ENCODE data around the gene THPO. TPM values are rescaled to one million over a fixed set of nuclear protein-coding genes. Genes with fewer than 3 reads are reported as not detected.

Gene THPO
- total RNA-seq, 2 donors from 2014 or later = not detected

DNA sequence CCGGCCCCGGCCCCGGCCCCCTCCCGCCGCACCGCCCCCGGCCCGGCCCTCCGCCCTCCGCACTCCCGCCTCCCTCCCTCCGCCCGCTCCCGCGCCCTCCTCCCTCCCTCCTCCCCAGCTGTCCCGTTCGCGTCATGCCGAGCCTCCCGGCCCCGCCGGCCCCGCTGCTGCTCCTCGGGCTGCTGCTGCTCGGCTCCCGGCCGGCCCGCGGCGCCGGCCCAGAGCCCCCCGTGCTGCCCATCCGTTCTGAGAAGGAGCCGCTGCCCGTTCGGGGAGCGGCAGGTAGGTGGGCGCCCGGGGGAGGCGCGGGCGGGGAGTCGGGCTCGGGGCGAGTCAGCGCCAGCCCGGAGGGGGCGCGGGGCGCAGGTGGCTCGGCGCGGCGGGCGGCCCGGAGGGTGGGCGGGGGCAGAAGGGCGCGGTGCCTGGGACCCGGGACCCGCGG, 2.2 kb upstream of the THPO start:
- peak; percentile 53 for ATAC-seq (replicated peaks)
- Mint-ChIP-seq H3K27me3 (peaks cover 48% of the 10 kb centered on the region), H3K4me3 (no peak overlapping the region), H3K4me1 (no peaks in the 10 kb centered on the region), H3K9me3 (no peaks in the 10 kb centered on the region), H3K36me3 (ENCODE audit: low read depth) (no peaks in the 10 kb centered on the region), H3K27ac (no peak overlapping the region)

DNA sequence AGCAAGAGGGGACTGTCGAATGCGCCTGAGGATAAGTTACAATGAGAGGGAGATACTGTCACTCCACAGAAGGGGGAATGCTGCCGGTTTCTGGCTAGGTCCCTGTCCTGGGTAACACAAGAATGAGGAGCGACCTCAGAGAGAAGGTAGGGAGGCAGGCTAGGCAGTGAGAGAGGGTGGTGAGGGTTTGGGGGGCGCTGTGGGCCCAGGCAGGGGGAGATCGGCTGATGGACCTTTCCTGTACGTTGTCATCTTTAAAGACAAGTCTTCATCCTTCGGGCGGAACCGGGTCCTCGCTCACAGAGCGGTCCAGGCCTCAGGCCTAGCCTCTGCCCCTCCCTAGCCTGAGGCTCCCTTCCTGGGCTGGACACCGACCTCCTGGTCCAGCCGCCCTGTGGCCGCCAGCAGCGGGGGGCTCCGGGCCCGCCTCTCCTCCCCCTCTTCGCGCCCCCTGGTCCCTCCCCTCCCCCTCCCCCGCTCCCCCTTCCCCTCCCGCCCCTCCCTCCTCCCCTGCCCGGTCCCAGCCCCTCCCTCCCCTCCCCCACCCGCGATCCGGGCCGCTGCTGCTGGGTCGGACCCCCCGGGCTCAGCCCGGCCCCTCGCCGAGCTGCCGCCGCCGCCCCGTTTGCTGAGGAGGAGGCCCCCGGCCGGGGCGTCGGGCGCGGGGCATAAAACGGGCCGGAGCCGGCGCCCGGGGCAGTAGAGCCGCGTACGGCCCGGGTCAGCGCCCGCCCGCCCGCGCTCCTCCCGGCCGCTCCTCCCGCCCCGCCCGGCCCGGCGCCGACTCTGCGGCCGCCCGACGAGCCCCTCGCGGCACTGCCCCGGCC, 1.6 kb upstream of the THPO start, which contains the start of gene CHRD:
Gene CHRD (plus strand): TSS at position 697 of the 827 bp plus-strand sequence. CDS start 265 bp downstream, outside the sequence.
- peak within 1 kb of the TSS; percentile 69 for H3K4me3 Mint-ChIP-seq
- H3K36me3 Mint-ChIP-seq (ENCODE audit: low read depth) = no peaks in the 10 kb centered on the region
- peaks cover 44% of the 10 kb centered on the region for H3K27me3 Mint-ChIP-seq
- no peak for ATAC-seq (replicated peaks)
- H3K4me1 Mint-ChIP-seq = no peaks in the 10 kb centered on the region
- no peaks in the 10 kb centered on the region for H3K9me3 Mint-ChIP-seq
- no peak within 1 kb of the TSS for H3K27ac Mint-ChIP-seq

DNA sequence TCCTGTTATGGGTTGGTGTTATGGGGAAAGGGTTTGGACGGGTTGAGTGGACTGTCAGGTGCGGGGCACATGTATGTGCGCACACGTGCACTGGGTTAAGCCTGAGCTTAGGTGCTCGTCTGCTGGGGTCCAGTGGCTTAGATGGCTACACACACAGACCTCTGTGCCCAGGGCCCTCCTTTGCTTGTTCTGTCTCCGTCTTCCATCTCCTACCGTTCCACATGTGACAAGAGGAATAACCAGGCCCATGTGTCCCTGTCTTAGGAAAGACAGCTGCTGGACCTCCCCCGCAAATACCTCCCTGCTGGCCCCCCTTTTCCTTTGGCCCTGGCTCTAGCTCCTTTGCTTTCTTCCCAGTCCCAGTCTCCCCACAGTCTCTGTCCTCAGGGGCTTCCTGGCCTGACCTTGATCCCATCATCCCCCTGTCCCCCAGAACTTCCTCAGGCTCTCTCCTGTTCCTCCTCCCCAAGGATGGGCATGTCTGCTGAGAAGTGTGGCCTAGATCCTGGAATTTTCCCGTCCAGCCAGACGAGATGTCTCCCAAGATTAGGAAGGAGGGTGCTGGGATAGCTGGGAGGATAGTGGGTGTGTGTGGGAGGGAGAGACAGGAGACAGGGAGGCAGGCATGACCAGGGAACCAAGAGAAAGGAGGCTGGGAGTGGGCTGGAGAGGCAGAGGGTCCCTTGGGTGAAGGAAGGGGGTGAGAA, 797 bp upstream of the THPO start:
- no peak for ATAC-seq (replicated peaks)
- Mint-ChIP-seq H3K36me3 (ENCODE audit: low read depth) (no peaks in the 10 kb centered on the region), H3K27me3 (peaks cover 44% of the 10 kb centered on the region), H3K4me3 (peak overlapping the region; percentile 69), H3K4me1 (no peaks in the 10 kb centered on the region), H3K9me3 (no peaks in the 10 kb centered on the region), H3K27ac (no peak overlapping the region)

DNA sequence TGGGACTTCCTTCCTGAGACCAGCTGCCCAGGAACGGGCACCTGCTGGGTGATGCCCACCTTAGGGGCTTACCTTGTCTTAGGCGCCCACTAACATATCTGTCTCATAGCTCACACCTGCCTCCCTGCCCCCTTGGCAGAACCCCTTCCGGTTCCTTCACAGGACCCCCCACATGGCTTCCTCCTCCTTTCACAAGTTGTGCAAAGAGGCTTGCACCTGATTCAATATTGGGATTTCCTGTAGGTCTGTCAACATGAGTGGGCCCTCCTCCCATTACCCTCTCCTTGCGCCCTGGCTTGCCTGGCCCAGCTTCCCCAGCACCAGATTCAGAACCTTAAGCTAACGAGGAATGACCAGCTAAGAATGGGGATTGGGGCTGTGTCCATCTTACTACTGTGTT, 633 bp downstream of the THPO start:
- no peak overlapping the region for H3K4me3 Mint-ChIP-seq
- H3K4me1 Mint-ChIP-seq = no peaks in the 10 kb centered on the region
- ATAC-seq (replicated peaks) = no peak
- peaks cover 38% of the 10 kb centered on the region for H3K27me3 Mint-ChIP-seq
- no peaks in the 10 kb centered on the region for H3K9me3 Mint-ChIP-seq
- no peak overlapping the region for H3K27ac Mint-ChIP-seq
- H3K36me3 Mint-ChIP-seq (ENCODE audit: low read depth) = no peaks in the 10 kb centered on the region

DNA sequence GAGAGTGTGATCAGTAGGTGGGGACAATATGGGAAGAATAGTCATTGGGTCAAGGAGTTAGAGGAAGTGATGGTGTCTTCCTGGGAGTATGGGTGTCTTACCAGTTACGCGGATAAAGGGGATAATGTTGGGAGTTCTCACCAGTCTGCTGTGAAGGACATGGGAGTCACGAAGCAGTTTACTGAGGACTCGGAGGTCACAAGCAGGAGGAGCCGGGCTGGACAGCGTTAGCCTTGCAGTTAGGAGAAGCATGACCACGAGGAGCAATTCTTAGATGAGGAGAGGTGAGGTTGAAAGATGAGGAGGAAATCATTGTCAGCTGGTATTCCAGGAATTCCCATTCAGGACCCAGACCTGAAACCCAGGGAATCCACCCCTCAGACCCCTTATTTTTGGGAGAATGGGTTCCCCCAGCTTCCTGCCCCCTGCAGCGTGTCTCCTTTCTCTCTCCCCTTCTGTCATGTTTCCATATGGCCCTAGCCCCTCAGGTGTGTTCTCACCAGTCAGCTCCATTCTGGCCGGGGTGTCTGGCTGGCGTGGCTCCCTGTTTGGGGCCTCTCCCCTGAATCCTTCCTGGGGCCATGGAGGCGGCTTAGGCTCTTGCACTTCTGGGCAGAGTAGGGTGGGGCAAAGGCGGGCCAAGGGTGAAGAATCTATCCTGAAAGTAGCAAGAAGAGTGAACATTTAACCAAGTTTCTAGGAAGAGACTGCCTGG, 2.1 kb downstream of the THPO start:
- peaks cover 4% of the 10 kb centered on the region for H3K4me1 Mint-ChIP-seq
- peaks cover 31% of the 10 kb centered on the region for H3K27me3 Mint-ChIP-seq
- H3K4me3 Mint-ChIP-seq = no peak overlapping the region

DNA sequence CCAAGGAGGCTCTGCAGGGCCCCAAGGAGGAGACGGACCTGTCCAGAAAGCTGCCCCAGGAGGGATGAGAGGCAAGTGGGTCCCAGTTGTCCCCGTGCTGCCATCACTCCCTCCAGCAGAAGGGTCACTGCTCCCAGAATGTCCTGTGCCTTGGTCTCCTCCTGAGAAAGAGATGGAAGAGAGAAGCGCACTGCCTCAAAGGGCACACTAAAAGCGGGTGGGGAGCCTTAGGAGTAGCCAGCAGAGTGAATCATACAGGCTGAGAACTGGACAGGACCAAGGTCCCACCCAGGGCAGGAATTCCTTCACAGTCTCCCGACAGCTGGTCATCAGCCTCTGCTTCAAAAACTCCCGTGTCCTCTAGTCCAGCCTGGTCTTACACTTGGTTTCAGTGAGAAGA, 4.6 kb downstream of the THPO start:
- no peak for ATAC-seq (replicated peaks)
- peaks cover 24% of the 10 kb centered on the region for H3K36me3 Mint-ChIP-seq (ENCODE audit: low read depth)
- H3K4me1 Mint-ChIP-seq = peaks cover 4% of the 10 kb centered on the region
- peaks cover 18% of the 10 kb centered on the region for H3K27me3 Mint-ChIP-seq
- no peak overlapping the region for H3K27ac Mint-ChIP-seq
- H3K9me3 Mint-ChIP-seq = no peaks in the 10 kb centered on the region
- H3K4me3 Mint-ChIP-seq = no peak overlapping the region

More for the DNA sequence above, 2.1 kb downstream of the THPO start:
- H3K27ac Mint-ChIP-seq = no peak overlapping the region
- no peaks in the 10 kb centered on the region for H3K9me3 Mint-ChIP-seq
- H3K36me3 Mint-ChIP-seq (ENCODE audit: low read depth) = peaks cover 1% of the 10 kb centered on the region
- no peak for ATAC-seq (replicated peaks)

DNA sequence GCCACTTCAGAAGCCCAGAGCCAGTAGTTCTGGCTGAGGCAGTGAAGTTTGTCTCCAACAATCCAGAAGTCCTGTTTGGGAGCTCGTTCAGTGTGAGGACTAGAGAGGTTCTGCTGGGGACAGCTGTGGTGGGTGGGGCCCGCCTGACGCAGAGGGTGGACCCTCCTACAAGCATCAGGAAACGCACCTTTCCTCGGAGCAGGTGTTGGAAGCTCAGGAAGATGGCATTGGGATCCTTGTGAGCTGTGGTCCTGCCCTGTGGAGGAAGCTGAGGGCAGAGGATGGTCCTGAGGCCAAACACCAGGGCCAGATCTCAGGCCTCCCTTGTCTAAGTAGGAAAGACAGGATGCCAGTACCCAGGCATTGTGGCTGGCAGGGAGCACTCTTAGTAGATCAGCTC, 5.1 kb downstream of the THPO start:
- Mint-ChIP-seq H3K27me3 (peaks cover 15% of the 10 kb centered on the region), H3K36me3 (ENCODE audit: low read depth) (peaks cover 29% of the 10 kb centered on the region)

DNA sequence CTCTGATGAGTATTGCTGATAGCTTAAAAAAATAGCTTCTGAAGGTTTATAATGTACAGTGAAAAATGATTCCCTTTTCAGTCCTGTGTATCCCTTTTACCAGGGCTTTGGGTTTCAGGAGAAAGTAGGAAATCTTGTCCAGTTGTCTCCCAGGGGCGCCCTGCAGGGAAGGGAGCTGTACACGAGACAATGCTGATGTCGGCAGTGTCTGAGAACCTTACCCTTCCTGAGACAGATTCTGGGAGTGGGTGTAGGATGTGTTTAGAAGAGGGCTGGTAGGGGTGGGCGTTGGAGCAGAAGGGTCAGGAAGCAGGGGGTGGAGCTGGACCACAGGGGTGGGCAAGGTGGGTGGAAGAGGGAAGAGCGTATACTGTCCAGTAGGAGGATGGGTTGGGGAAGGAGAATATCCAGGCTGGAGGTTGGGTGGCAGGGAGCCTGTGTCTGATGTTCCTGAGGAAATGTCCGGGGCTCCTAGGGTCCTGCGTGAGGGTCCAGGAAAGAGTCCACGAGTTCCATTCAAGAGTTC, 5.6 kb downstream of the THPO start:
- H3K27me3 Mint-ChIP-seq = peaks cover 9% of the 10 kb centered on the region
- H3K36me3 Mint-ChIP-seq (ENCODE audit: low read depth) = peaks cover 34% of the 10 kb centered on the region

More for the DNA sequence above, 5.1 kb downstream of the THPO start:
- no peak for ATAC-seq (replicated peaks)
- Mint-ChIP-seq H3K27ac (no peak overlapping the region), H3K9me3 (no peaks in the 10 kb centered on the region), H3K4me3 (no peak overlapping the region), H3K4me1 (peaks cover 4% of the 10 kb centered on the region)

DNA sequence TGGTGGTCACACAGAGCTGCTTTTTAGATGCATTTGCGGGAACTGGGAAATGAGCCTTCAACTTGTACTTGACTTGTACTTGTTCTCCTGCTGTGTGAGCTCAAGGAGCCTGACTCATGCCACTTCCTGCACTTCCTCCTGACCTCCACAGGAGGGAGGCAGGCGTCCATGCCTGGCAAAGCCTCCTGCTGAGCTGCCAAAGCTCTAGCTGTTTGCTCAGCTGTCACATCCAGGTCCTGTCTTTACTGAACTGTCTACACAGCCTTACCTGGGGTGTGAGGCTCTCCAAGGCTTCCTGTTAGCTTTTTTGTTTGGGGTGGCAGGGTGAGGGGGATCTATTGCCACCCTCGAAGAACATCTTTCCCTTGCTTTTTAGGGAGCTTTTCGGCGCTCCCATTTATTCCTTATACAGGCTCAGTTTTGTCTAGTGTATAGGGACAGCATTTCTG, 6.4 kb downstream of the THPO start:
- Mint-ChIP-seq H3K4me1 (peaks cover 4% of the 10 kb centered on the region), H3K4me3 (no peak overlapping the region), H3K9me3 (no peaks in the 10 kb centered on the region), H3K27ac (peak overlapping the region; percentile 71), H3K36me3 (ENCODE audit: low read depth) (peaks cover 42% of the 10 kb centered on the region), H3K27me3 (peaks cover 4% of the 10 kb centered on the region)
- ATAC-seq (replicated peaks) = peak; percentile 88

More for the DNA sequence above, 5.6 kb downstream of the THPO start:
- Mint-ChIP-seq H3K4me3 (no peak overlapping the region), H3K27ac (no peak overlapping the region), H3K9me3 (no peaks in the 10 kb centered on the region), H3K4me1 (peaks cover 4% of the 10 kb centered on the region)
- ATAC-seq (replicated peaks) = no peak

DNA sequence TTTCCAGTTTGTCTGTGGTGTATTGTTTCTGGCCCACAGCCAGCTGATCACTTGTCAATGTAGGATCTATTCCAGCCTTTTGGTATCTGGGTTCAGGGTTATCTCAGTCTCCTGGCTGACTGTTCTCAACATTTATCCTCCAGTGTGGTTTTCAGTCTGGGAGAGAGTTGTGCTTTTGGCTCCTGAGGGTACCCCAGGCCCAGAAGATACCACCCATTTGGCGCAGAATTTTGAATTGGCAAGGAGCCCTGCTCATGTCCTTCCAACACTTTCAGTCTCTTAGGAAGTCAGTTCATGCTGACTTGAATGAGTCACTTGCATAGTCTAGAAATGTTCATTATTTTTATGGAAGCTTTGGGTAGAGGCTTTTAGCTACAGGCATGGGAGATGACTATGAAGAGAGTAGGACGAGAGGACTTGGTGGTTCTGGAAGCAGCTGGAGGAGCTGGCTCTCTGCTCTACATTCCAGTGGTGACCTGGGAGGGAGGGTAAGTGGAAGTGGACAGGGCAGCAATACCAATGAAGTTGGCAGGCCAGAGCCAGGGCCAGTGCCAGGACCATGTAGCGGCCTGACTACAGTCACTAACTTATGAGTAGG, 9.3 kb downstream of the THPO start:
- no peak overlapping the region for H3K4me3 Mint-ChIP-seq
- no peak for ATAC-seq (replicated peaks)
- peaks cover 15% of the 10 kb centered on the region for H3K4me1 Mint-ChIP-seq
- peaks cover 71% of the 10 kb centered on the region for H3K36me3 Mint-ChIP-seq (ENCODE audit: low read depth)
- no peaks in the 10 kb centered on the region for H3K27me3 Mint-ChIP-seq
- H3K9me3 Mint-ChIP-seq = no peaks in the 10 kb centered on the region
- H3K27ac Mint-ChIP-seq = peak overlapping the region; percentile 1

DNA sequence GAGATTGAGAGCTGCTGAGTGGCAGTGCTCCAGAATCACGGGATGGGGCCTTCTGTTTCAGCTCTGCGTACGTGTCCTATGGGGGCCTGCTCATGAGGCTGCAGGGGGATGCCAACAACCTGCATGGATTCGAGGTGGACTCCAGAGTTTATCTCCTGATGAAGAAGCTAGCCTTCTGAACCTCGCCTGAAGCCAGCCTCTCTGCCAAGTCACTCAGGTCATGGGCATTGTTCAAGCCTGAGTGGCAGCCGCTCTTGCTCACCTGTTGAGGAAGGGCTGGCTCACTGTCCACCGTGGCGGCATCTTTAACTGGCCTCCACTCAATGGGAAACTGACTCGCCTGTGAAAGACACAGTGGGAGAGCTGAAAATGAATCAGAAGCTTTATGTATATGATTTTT, 9.9 kb downstream of the THPO start:
- no peak overlapping the region for H3K4me3 Mint-ChIP-seq
- H3K9me3 Mint-ChIP-seq = no peaks in the 10 kb centered on the region
- no peak for ATAC-seq (replicated peaks)
- H3K27me3 Mint-ChIP-seq = no peaks in the 10 kb centered on the region
- peaks cover 77% of the 10 kb centered on the region for H3K36me3 Mint-ChIP-seq (ENCODE audit: low read depth)
- no peak overlapping the region for H3K27ac Mint-ChIP-seq
- H3K4me1 Mint-ChIP-seq = peaks cover 15% of the 10 kb centered on the region

DNA sequence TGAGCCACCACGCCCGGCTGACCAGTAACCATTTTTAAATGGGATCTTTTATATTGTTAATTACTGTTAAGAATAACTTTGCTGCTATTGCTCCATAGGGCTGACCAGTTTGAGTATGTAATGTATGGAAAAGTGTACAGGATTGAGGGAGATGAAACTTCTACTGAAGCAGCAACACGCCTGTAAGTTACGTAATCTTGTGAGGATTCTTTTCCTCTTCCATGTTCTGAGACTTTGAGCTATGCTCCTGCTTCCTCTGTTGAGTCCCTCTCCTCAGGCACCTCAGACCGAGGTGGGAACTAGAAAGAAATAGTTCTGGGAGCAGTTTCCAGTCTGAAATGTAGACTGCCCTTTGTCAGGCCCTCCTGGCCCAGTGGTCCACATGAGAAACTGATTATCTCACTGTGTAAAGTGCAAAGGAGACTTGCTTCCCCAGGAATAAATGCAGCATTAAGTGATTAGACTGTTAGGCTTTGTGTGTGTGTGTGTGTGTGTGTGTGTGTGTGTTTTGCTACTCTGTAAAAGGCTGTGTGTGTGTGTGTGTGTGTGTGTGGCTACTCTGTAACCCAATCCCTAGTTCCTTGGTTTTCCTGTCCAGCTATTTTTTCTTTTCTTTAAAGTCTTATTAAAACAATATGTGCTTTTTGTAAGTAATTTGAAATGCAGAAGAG, 11.3 kb downstream of the THPO start:
- Mint-ChIP-seq H3K36me3 (ENCODE audit: low read depth) (peaks cover 78% of the 10 kb centered on the region), H3K9me3 (no peaks in the 10 kb centered on the region), H3K4me1 (peaks cover 14% of the 10 kb centered on the region), H3K27ac (no peak overlapping the region), H3K27me3 (no peaks in the 10 kb centered on the region), H3K4me3 (no peak overlapping the region)
- no peak for ATAC-seq (replicated peaks)

DNA sequence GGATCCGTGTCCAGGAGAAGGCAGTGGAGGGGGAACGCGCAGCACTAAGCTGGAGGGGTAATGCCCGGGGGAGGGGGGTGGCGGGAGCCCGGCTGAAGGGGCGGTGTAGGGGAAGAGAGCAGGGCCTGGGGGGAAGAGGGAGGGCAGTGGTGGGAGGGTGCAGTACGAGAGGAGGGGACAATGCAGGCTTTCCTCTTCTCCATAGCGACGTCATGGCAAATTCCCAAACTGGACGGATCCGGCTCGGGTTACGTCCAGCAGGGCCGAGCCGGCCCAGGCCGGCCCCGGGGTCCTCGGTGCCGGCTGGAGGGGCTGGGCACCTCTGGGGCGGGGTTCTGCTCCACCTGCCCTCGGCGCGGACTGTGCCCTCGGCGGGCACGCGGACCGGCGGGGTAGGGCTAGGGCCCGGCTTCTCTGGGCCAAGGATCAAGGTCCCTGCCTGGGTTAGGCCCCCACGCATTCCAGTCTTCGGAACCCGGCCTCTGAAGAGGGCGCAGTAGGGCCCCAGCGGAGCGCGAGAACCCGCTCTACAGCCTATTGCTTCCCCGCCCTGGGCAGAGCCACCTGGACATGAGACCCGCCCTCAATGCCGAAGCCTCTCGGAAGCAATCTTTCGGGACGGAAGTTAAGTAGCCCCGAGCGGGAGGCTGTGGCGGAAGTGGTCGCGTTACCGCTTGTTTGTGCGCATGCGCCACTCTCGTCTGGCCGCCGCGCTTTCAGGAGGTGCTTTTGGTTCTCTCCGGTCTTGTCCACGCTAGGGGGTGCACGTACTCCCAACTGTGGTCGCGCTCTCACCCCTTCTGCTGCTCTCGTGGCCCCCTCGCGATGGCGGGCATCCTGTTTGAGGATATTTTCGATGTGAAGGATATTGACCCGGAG, 15.1 kb downstream of the THPO start:
- H3K4me3 Mint-ChIP-seq = peak overlapping the region; percentile 94
- no peaks in the 10 kb centered on the region for H3K9me3 Mint-ChIP-seq
- ATAC-seq (replicated peaks) = peak; percentile 87
- peaks cover 15% of the 10 kb centered on the region for H3K4me1 Mint-ChIP-seq
- H3K36me3 Mint-ChIP-seq (ENCODE audit: low read depth) = peaks cover 49% of the 10 kb centered on the region
- no peaks in the 10 kb centered on the region for H3K27me3 Mint-ChIP-seq
- H3K27ac Mint-ChIP-seq = peak overlapping the region; percentile 98
